B cell (primary cell): ENCODE measurements around the gene ACSF2.

Experiments
- EZH2 ChIP-seq: IDR thresholded peaks from 2 replicates; pipeline ENCODE4 v1.6.1; 2012; ENCODE audit warnings: borderline replicate concordance, low read depth, mild to moderate bottlenecking, moderate library complexity, low read length; ENCODE audit not compliant: insufficient read depth, poor library complexity, severe bottlenecking
- TF ChIP-seq, protein P1 (sequence below): fragments of 200-600 bp; IDR thresholded peaks from one replicate; pipeline ENCODE4 v1.8.0; 2022; ENCODE audit warnings: antibody characterized with exemption, mild to moderate bottlenecking

DNA sequence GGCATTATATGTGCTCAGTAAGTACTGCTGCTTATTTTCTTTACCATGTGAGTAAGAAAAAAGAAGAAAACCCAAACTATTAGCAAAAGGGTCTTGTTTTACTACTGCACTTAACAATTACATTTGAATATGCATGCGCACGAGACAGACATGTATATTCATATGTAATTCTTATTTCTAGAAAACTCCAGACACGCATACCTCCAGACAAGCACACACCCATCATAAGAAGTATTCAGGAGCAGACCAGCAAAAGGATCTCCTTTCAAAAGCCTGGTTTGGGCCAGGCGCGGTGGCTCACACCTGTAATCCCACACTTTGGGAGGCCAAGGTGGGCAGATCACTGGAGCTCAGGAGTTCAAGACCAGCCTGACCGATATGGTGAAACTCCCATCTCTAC, 36.5 kb upstream of the ACSF2 start:
- TF ChIP-seq, protein P1, sequence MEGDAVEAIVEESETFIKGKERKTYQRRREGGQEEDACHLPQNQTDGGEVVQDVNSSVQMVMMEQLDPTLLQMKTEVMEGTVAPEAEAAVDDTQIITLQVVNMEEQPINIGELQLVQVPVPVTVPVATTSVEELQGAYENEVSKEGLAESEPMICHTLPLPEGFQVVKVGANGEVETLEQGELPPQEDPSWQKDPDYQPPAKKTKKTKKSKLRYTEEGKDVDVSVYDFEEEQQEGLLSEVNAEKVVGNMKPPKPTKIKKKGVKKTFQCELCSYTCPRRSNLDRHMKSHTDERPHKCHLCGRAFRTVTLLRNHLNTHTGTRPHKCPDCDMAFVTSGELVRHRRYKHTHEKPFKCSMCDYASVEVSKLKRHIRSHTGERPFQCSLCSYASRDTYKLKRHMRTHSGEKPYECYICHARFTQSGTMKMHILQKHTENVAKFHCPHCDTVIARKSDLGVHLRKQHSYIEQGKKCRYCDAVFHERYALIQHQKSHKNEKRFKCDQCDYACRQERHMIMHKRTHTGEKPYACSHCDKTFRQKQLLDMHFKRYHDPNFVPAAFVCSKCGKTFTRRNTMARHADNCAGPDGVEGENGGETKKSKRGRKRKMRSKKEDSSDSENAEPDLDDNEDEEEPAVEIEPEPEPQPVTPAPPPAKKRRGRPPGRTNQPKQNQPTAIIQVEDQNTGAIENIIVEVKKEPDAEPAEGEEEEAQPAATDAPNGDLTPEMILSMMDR: no peak
- TF ChIP-seq EZH2: no peak
